ENCODE measurements around the gene ANXA2R.

ANXA2R gene

GRCh38 chr5:43041669-43042175 lies 1.6 kb upstream of the ANXA2R start:
- H3K9ac ChIP-seq (ENCODE audit: low read depth in 1 of 2, low read length in 2 of 2) = peak overlapping the region; percentile 72 to 80
- H3K36me3 ChIP-seq (ENCODE audit: control insufficient read depth in 2 of 2, insufficient read depth in 2 of 2, low read length in 2 of 2) = no peaks in the 10 kb centered on the region
- peak overlapping the region; percentile 81 to 82 for H3K4me3 ChIP-seq (ENCODE audit: low read length in 2 of 2)
- peak overlapping the region; percentile 89 to 95 for H3K27ac ChIP-seq (ENCODE audit: low read depth in 2 of 2, low read length in 2 of 2)
- H3K4me1 ChIP-seq (ENCODE audit: control insufficient read depth in 2 of 2, insufficient read depth in 2 of 2, low read length in 2 of 2) = peaks cover 12 to 27% of the 10 kb centered on the region in 2 donors
- H3K27me3 ChIP-seq (ENCODE audit: control insufficient read depth in 2 of 2, insufficient read depth in 2 of 2, low read length in 2 of 2) = no peaks in the 10 kb centered on the region
- no peaks in the 10 kb centered on the region for H3K9me3 ChIP-seq (ENCODE audit: control insufficient read depth in 2 of 2, low read length in 2 of 2)

GRCh38 chr5:43041110-43041668 lies 1.1 kb upstream of the ANXA2R start:
- no peaks in the 10 kb centered on the region for H3K27me3 ChIP-seq (ENCODE audit: control insufficient read depth in 2 of 2, insufficient read depth in 2 of 2, low read length in 2 of 2)
- H3K27ac ChIP-seq (ENCODE audit: low read depth in 2 of 2, low read length in 2 of 2) = peak overlapping the region; percentile 89 to 95
- no peaks in the 10 kb centered on the region for H3K9me3 ChIP-seq (ENCODE audit: control insufficient read depth in 2 of 2, low read length in 2 of 2)
- H3K9ac ChIP-seq (ENCODE audit: low read depth in 1 of 2, low read length in 2 of 2) = peak overlapping the region; percentile 72 to 80
- no peaks in the 10 kb centered on the region for H3K36me3 ChIP-seq (ENCODE audit: control insufficient read depth in 2 of 2, insufficient read depth in 2 of 2, low read length in 2 of 2)
- H3K4me1 ChIP-seq (ENCODE audit: control insufficient read depth in 2 of 2, insufficient read depth in 2 of 2, low read length in 2 of 2) = peaks cover 12 to 27% of the 10 kb centered on the region in 2 donors
- peak overlapping the region; percentile 81 to 82 for H3K4me3 ChIP-seq (ENCODE audit: low read length in 2 of 2)

- Histone ChIP-seq H3K36me3 (ENCODE audit: control insufficient read depth in 2 of 2, insufficient read depth in 2 of 2, low read length in 2 of 2) (no peaks in the 10 kb centered on the region), H3K4me1 (ENCODE audit: control insufficient read depth in 2 of 2, insufficient read depth in 2 of 2, low read length in 2 of 2) (peaks cover 12 to 27% of the 10 kb centered on the region in 2 donors), H3K27me3 (ENCODE audit: control insufficient read depth in 2 of 2, insufficient read depth in 2 of 2, low read length in 2 of 2) (no peaks in the 10 kb centered on the region)
These were observed 440 bp downstream of the ANXA2R start for GRCh38 chr5:43039471-43040286.

GRCh38 chr5:43039152-43039470 lies 1.0 kb downstream of the ANXA2R start:
- H3K27me3 ChIP-seq (ENCODE audit: control insufficient read depth in 2 of 2, insufficient read depth in 2 of 2, low read length in 2 of 2) = peaks cover 0 to 3% of the 10 kb centered on the region in 2 donors
- H3K4me1 ChIP-seq (ENCODE audit: control insufficient read depth in 2 of 2, insufficient read depth in 2 of 2, low read length in 2 of 2) = peaks cover 12 to 27% of the 10 kb centered on the region in 2 donors
- H3K9ac ChIP-seq (ENCODE audit: low read depth in 1 of 2, low read length in 2 of 2) = peak overlapping the region; percentile 69 to 72
- H3K36me3 ChIP-seq (ENCODE audit: control insufficient read depth in 2 of 2, insufficient read depth in 2 of 2, low read length in 2 of 2) = no peaks in the 10 kb centered on the region
- peak overlapping the region; percentile 89 to 95 for H3K27ac ChIP-seq (ENCODE audit: low read depth in 2 of 2, low read length in 2 of 2)
- peak overlapping the region; percentile 81 to 82 for H3K4me3 ChIP-seq (ENCODE audit: low read length in 2 of 2)
- H3K9me3 ChIP-seq (ENCODE audit: control insufficient read depth in 2 of 2, low read length in 2 of 2) = no peaks in the 10 kb centered on the region

More at GRCh38 chr5:43039471-43040286, 440 bp downstream of the ANXA2R start:
- Histone ChIP-seq H3K9me3 (ENCODE audit: control insufficient read depth in 2 of 2, low read length in 2 of 2) (no peaks in the 10 kb centered on the region), H3K9ac (ENCODE audit: low read depth in 1 of 2, low read length in 2 of 2) (peak overlapping the region; percentile 69 to 72), H3K4me3 (ENCODE audit: low read length in 2 of 2) (peak overlapping the region; percentile 81 to 82), H3K27ac (ENCODE audit: low read depth in 2 of 2, low read length in 2 of 2) (peak overlapping the region; percentile 89 to 95)

GRCh38 chr5:43038496-43038989 lies 1.6 kb downstream of the ANXA2R start:
- Histone ChIP-seq H3K9me3 (ENCODE audit: control insufficient read depth in 2 of 2, low read length in 2 of 2) (no peaks in the 10 kb centered on the region), H3K36me3 (ENCODE audit: control insufficient read depth in 2 of 2, insufficient read depth in 2 of 2, low read length in 2 of 2) (no peaks in the 10 kb centered on the region), H3K4me3 (ENCODE audit: low read length in 2 of 2) (peak overlapping the region; percentile 62 to 79), H3K27ac (ENCODE audit: low read depth in 2 of 2, low read length in 2 of 2) (peak overlapping the region; percentile 64 to 77), H3K9ac (ENCODE audit: low read depth in 1 of 2, low read length in 2 of 2) (peak overlapping the region; percentile 50 to 53), H3K27me3 (ENCODE audit: control insufficient read depth in 2 of 2, insufficient read depth in 2 of 2, low read length in 2 of 2) (peaks cover 0 to 3% of the 10 kb centered on the region in 2 donors), H3K4me1 (ENCODE audit: control insufficient read depth in 2 of 2, insufficient read depth in 2 of 2, low read length in 2 of 2) (peaks cover 12 to 27% of the 10 kb centered on the region in 2 donors)

GRCh38 chr5:43037636-43038495 lies 2.3 kb downstream of the ANXA2R start:
- peak overlapping the region; percentile 64 to 77 for H3K27ac ChIP-seq (ENCODE audit: low read depth in 2 of 2, low read length in 2 of 2)
- peak overlapping the region; percentile 62 to 79 for H3K4me3 ChIP-seq (ENCODE audit: low read length in 2 of 2)
- H3K36me3 ChIP-seq (ENCODE audit: control insufficient read depth in 2 of 2, insufficient read depth in 2 of 2, low read length in 2 of 2) = no peaks in the 10 kb centered on the region
- H3K9ac ChIP-seq (ENCODE audit: low read depth in 1 of 2, low read length in 2 of 2) = peak overlapping the region; percentile 50 to 53
- H3K9me3 ChIP-seq (ENCODE audit: control insufficient read depth in 2 of 2, low read length in 2 of 2) = no peaks in the 10 kb centered on the region
- H3K27me3 ChIP-seq (ENCODE audit: control insufficient read depth in 2 of 2, insufficient read depth in 2 of 2, low read length in 2 of 2) = peaks cover 0 to 3% of the 10 kb centered on the region in 2 donors
- peaks cover 9 to 23% of the 10 kb centered on the region in 2 donors for H3K4me1 ChIP-seq (ENCODE audit: control insufficient read depth in 2 of 2, insufficient read depth in 2 of 2, low read length in 2 of 2)

GRCh38 chr5:43036856-43037635 lies 3.1 kb downstream of the ANXA2R start:
- no peaks in the 10 kb centered on the region for H3K36me3 ChIP-seq (ENCODE audit: control insufficient read depth in 2 of 2, insufficient read depth in 2 of 2, low read length in 2 of 2)
- H3K9ac ChIP-seq (ENCODE audit: low read depth in 1 of 2, low read length in 2 of 2) = peak overlapping the region; percentile 50 to 53
- H3K4me1 ChIP-seq (ENCODE audit: control insufficient read depth in 2 of 2, insufficient read depth in 2 of 2, low read length in 2 of 2) = peaks cover 6 to 17% of the 10 kb centered on the region in 2 donors
- no peaks in the 10 kb centered on the region for H3K9me3 ChIP-seq (ENCODE audit: control insufficient read depth in 2 of 2, low read length in 2 of 2)
- H3K4me3 ChIP-seq (ENCODE audit: low read length in 2 of 2) = peak overlapping the region; percentile 62 to 79
- peaks cover 0 to 3% of the 10 kb centered on the region in 2 donors for H3K27me3 ChIP-seq (ENCODE audit: control insufficient read depth in 2 of 2, insufficient read depth in 2 of 2, low read length in 2 of 2)
- H3K27ac ChIP-seq (ENCODE audit: low read depth in 2 of 2, low read length in 2 of 2) = peak overlapping the region; percentile 64 to 77

GRCh38 chr5:43036409-43036808 lies 3.7 kb downstream of the ANXA2R start:
- no peak overlapping the region for H3K27ac ChIP-seq (ENCODE audit: low read depth in 2 of 2, low read length in 2 of 2)
- H3K27me3 ChIP-seq (ENCODE audit: control insufficient read depth in 2 of 2, insufficient read depth in 2 of 2, low read length in 2 of 2) = peaks cover 0 to 3% of the 10 kb centered on the region in 2 donors
- H3K9me3 ChIP-seq (ENCODE audit: control insufficient read depth in 2 of 2, low read length in 2 of 2) = no peaks in the 10 kb centered on the region
- peaks cover 6 to 14% of the 10 kb centered on the region in 2 donors for H3K4me1 ChIP-seq (ENCODE audit: control insufficient read depth in 2 of 2, insufficient read depth in 2 of 2, low read length in 2 of 2)
- H3K9ac ChIP-seq (ENCODE audit: low read depth in 1 of 2, low read length in 2 of 2) = no peak overlapping the region
- H3K36me3 ChIP-seq (ENCODE audit: control insufficient read depth in 2 of 2, insufficient read depth in 2 of 2, low read length in 2 of 2) = no peaks in the 10 kb centered on the region
- no peak overlapping the region for H3K4me3 ChIP-seq (ENCODE audit: low read length in 2 of 2)

GRCh38 chr5:43034591-43034968 lies 5.5 kb downstream of the ANXA2R start:
- Histone ChIP-seq H3K9ac (ENCODE audit: low read depth in 1 of 2, low read length in 2 of 2) (no peak overlapping the region), H3K4me1 (ENCODE audit: control insufficient read depth in 2 of 2, insufficient read depth in 2 of 2, low read length in 2 of 2) (peaks cover under 1 to 8% of the 10 kb centered on the region in 2 donors), H3K36me3 (ENCODE audit: control insufficient read depth in 2 of 2, insufficient read depth in 2 of 2, low read length in 2 of 2) (no peaks in the 10 kb centered on the region), H3K4me3 (ENCODE audit: low read length in 2 of 2) (no peak overlapping the region), H3K27me3 (ENCODE audit: control insufficient read depth in 2 of 2, insufficient read depth in 2 of 2, low read length in 2 of 2) (peaks cover 0 to 3% of the 10 kb centered on the region in 2 donors), H3K27ac (ENCODE audit: low read depth in 2 of 2, low read length in 2 of 2) (no peak overlapping the region), H3K9me3 (ENCODE audit: control insufficient read depth in 2 of 2, low read length in 2 of 2) (no peaks in the 10 kb centered on the region)
